Lower leg skin (tissue), 4 donors: ENCODE measurements around the gene ERVMER34-1. TPM values are rescaled to one million over a fixed set of nuclear protein-coding genes. Genes with fewer than 3 reads are reported as not detected.

ENCODE experiments used
- DNase-seq, 2 donors: peaks; one replicate each; pipeline ENCODE4 v3.0.0-alpha.2; 2019; ENCODE audit warnings: low spot score in 2 of 2
- H3K4me3 ChIP-seq: fragments of 200-600 bp; sonication (generic); 2 replicates; pipeline ENCODE4 v1.5.1; 2017; ENCODE audit warnings: mild to moderate bottlenecking, low read depth; ENCODE audit not compliant: poor library complexity, severe bottlenecking
- CTCF ChIP-seq, 3 donors: fragments of 450-650 bp; IDR thresholded peaks; one replicate each; pipeline ENCODE4 v1.5.1; 2016; ENCODE audit warnings: antibody characterized with exemption in 3 of 3, mild to moderate bottlenecking in 3 of 3, moderate library complexity in 2 of 3
- POLR2A ChIP-seq, 2 donors: fragments of 450-650 bp; IDR thresholded peaks; one replicate each; pipeline ENCODE4 v1.6.1; 2016 to 2017; ENCODE audit warnings: antibody characterized with exemption in 2 of 2, mild to moderate bottlenecking in 1 of 2, moderate library complexity in 1 of 2
- WGBS, 2 donors: methylation state at CpG; one replicate each; pipeline ENCODE4 v1.1.5; 2018; 5-methylcytosine and 5-hydroxymethylcytosine counted together
- intact Hi-C: fragments of 100-400 bp; cut with DNase I; formaldehyde crosslinking; loops from one replicate; pipeline ENCODE4 v1.15.0; 2023; ENCODE audit warnings: low total_unique reads
- microRNA-seq, 2 donors: library from miRNA; unstranded; fragments of <30 nt; microRNA quantifications; one replicate each; pipeline ENCODE4, GENCODE V29; 2016; ENCODE audit warnings: borderline replicate concordance in 2 of 2, borderline number of aligned reads in 1 of 2
- total RNA-seq, 4 donors: library from RNA; depleted of rRNA; stranded (reverse); fragments of >200 nt; gene quantifications; one replicate each; pipeline ENCODE4 v1.1.0, GENCODE V29; 2016

ERVMER34-1 gene
- total RNA-seq, 4 donors from 2014 or later: 0.08 to 1.3 (median 0.94) TPM; not detected in 1

GRCh38 chr4:52704133-52704532 is 47.1 kb downstream of the ERVMER34-1 start:
- H3K4me3 ChIP-seq: no peak overlapping the region
- DNase-seq: no peak
- no peak for TF ChIP-seq CTCF (IDR thresholded peaks at IDR 0.05)
- no peak for TF ChIP-seq POLR2A (IDR thresholded peaks at IDR 0.05)
- intact Hi-C loops: no loop called here
- WGBS, 2 donors: 17 to 31% methylated on average over 1 of the region's 1 CpG

- TF ChIP-seq POLR2A (IDR thresholded peaks at IDR 0.05) (no peak), CTCF (IDR thresholded peaks at IDR 0.05) (no peak)
- 88 to 91% methylated on average over 3 of the region's 3 CpGs for WGBS, 2 donors
- no peak for DNase-seq
- intact Hi-C loops: no loop called here
- H3K4me3 ChIP-seq: no peak overlapping the region
Observed at GRCh38 chr4:52701207-52701606, 50.0 kb downstream of the ERVMER34-1 start.

GRCh38 chr4:52694936-52695335 is 56.3 kb downstream of the ERVMER34-1 start:
- 56 to 65% methylated on average over 2 of the region's 2 CpGs for WGBS, 2 donors
- no peak overlapping the region for H3K4me3 ChIP-seq
- intact Hi-C loops: no loop called here
- no peak for TF ChIP-seq POLR2A (IDR thresholded peaks at IDR 0.05)
- no peak for TF ChIP-seq CTCF (IDR thresholded peaks at IDR 0.05)
- no peak for DNase-seq

GRCh38 chr4:52693492-52693891 is 57.7 kb downstream of the ERVMER34-1 start:
- intact Hi-C loops: no loop called here
- no peak overlapping the region for H3K4me3 ChIP-seq

More at GRCh38 chr4:52693492-52693891, 57.7 kb downstream of the ERVMER34-1 start:
- no peak for TF ChIP-seq CTCF (IDR thresholded peaks at IDR 0.05)
- no peak for TF ChIP-seq POLR2A (IDR thresholded peaks at IDR 0.05)
- no peak for DNase-seq

Small RNAs within 50 kb of the gene (microRNA-seq; reads per million reads assigned to microRNA genes)
- gene MIR4449: 3.4 to 5.7 reads per million in 2 donors

Other genes starting within 250 kb of the ERVMER34-1 start
- 10 to 100 TPM in 3 of 4 donors, 1 to 10 TPM in 1; 7.5 to 16.7 (median 12.5) TPM for gene USP46, start 92.1 kb downstream of the ERVMER34-1 start, total RNA-seq
- gene RASL11B, start 110.9 kb upstream of the ERVMER34-1 start, total RNA-seq: 1 to 10 TPM in 3 of 4 donors, under 1 TPM in 1; 0.80 to 4.0 (median 2.3) TPM